Measurements from ENCODE around the gene CDH23. TPM values are rescaled to one million over a fixed set of nuclear protein-coding genes. Genes with fewer than 3 reads are reported as not detected.

Gene CDH23
- total and polyA plus RNA-seq, 2 of the 8 experiments (the other 6 are each of a cell fraction or from before 2014, with no cell fraction given) = 1.9 to 4.9 TPM

GRCh38 chr10:71408436-71409225 is 11.9 kb downstream of the CDH23 start:
- Histone ChIP-seq H3K56ac (replicated peaks; ENCODE audit: insufficient read length, low read depth, low read length) (no peak overlapping the region), H2BK12ac (ENCODE audit: low read depth, low read length) (peak overlapping the region; percentile 53; the same call in 1 of the 2 replicates), H4K20me1 (replicated peaks in 1 of 2; ENCODE audit: control insufficient read depth in 1 of 2, insufficient read depth in 2 of 2, low read length in 2 of 2) (no peaks in the 10 kb centered on the region), H3K4me2 (ENCODE audit: insufficient read depth in 1 of 2, low read depth in 2 of 2, low read length in 2 of 2) (no peak overlapping the region), H3K23me2 (ENCODE audit: low read depth, low read length) (no peaks in the 10 kb centered on the region), H2BK20ac (ENCODE audit: low read length) (no peak overlapping the region), H3K27ac (ENCODE audit: low read depth, low read length) (no peak overlapping the region), H3K4me1 (replicated peaks in 1 of 4; ENCODE audit: control insufficient read depth in 3 of 4, insufficient read depth in 4 of 4, low read length in 3 of 4) (peaks cover 3 to 4% (median 4%) of the 10 kb centered on the region in 4 experiments; a peak in 4 of 7 replicates), H3K4ac (replicated peaks; ENCODE audit: insufficient read length, low read depth, low read length) (no peak overlapping the region), H2AFZ (ENCODE audit: low read length) (no peak overlapping the region), H3K9ac (replicated peaks in 1 of 4; ENCODE audit: extremely low read depth in 1 of 4, low read depth in 3 of 4, low read length in 3 of 4) (no peak overlapping the region), H3K36me3 (ENCODE audit: control insufficient read depth in 2 of 4, insufficient read depth in 4 of 4, low read length in 3 of 4) (no peaks in the 10 kb centered on the region), H3K4me3 (ENCODE audit: extremely low read depth in 1 of 4, insufficient read depth in 2 of 4, low read depth in 3 of 4, low read length in 4 of 4) (no peak overlapping the region), H3K14ac (ENCODE audit: insufficient read length) (no peak overlapping the region), H3K9me3 (ENCODE audit: insufficient read depth in 2 of 2, low read depth in 1 of 2, low read length in 1 of 2) (peaks cover 0 to 10% of the 10 kb centered on the region in 2 experiments; a peak in 1 of 4 replicates), H4K91ac (replicated peaks; ENCODE audit: insufficient read length, low read length) (peak overlapping the region; percentile 42), H2BK120ac (replicated peaks; ENCODE audit: low read depth, low read length) (no peak overlapping the region), H3K79me2 (ENCODE audit: control insufficient read depth in 1 of 2, insufficient read depth in 2 of 2, low read length in 2 of 2) (no peaks in the 10 kb centered on the region), H3K23ac (ENCODE audit: insufficient read length) (no peak overlapping the region), H4K5ac (ENCODE audit: insufficient read length, low read depth, low read length) (no peak overlapping the region), H4K8ac (ENCODE audit: extremely low read depth, insufficient read depth, low read length) (peak overlapping the region; percentile 59; the same call in 1 of the 2 replicates), H3K79me1 (ENCODE audit: low read depth, low read length) (no peaks in the 10 kb centered on the region), H2AK5ac (ENCODE audit: low read depth, low read length) (0 out of 2 replicates have a peak overlapping the region, but pooled peaks have one; percentile 19), H2BK15ac (ENCODE audit: low read length) (0 out of 2 replicates have a peak overlapping the region, but pooled peaks have one; percentile 67), H2BK5ac (ENCODE audit: low read depth, low read length) (peak overlapping the region; percentile 60; the same call in 1 of the 2 replicates), H3K18ac (ENCODE audit: extremely low read depth, low read length) (0 out of 2 replicates have a peak overlapping the region, but pooled peaks have one; percentile 14), H3K27me3 (replicated peaks in 1 of 4; ENCODE audit: control insufficient read depth in 3 of 4, extremely low read depth in 1 of 4, insufficient read depth in 3 of 4, low read length in 3 of 4) (no peaks in the 10 kb centered on the region; a peak in 1 of 7 replicates)
- ChIA-PET POLR2A (ENCODE audit: partially characterized antibody) (interaction anchor here (0.9 to 1.8 kb wide), 2 partner anchors 11 to 12 kb away, joined by 3 to 4 read pairs; partner anchors contain the start of gene CDH23), CTCF (ENCODE audit: partially characterized antibody) (interaction anchor here (0.9 to 3.8 kb wide), 10 partner anchors 11 to 78 kb away, joined by 3 to 15 read pairs (median 4); no protein-coding TSS in a partner anchor)
- WGBS, 2 experiments (ENCODE audit: extremely low coverage in 1 of 2, insufficient coverage in 1 of 2, insufficient read length in 1 of 2, insufficient replicate concordance in 2 of 2, low coverage in 1 of 2, low lambda C conversion rate in 2 of 2, missing lambda C conversion rate in 1 of 2) = 88% methylated on average over 9 of the region's 9 CpGs; no CpG with 5 or more reads in 1 of the 2 experiments
- FAIRE-seq (no peak), DNase-seq (ENCODE audit: low read depth in 1 of 2, low spot score in 2 of 2) (peak in 1 of 2 experiments; percentile 39)
- no peak for TF ChIP-seq RBBP5 (IDR thresholded peaks at IDR 0.05; ENCODE audit: borderline replicate concordance, low read depth, low read length)
